HepG2 (cell line): ENCODE measurements around the gene MPST. TPM values are rescaled to one million over a fixed set of nuclear protein-coding genes. Genes with fewer than 3 reads are reported as not detected.

ENCODE experiments used
- ATAC-seq: fragments of 200-7000 bp; cut with Tn5 transposase; 3 replicates; pipeline ENCODE4 v1.9.1; 2020; ENCODE audit warnings: mild to moderate bottlenecking, moderate library complexity
- BruUV-seq: library from RNA; stranded (reverse); fragments of 400-500 nt; replicated peaks from 2 replicates; lab custom pipeline; 2021; lab: Mats Ljungman, UMichigan
- CTCF ChIA-PET: fragments of 300-600 bp; formaldehyde crosslinking; extraction: SDS; loops from one replicate; lab custom pipeline; 2021; ENCODE audit warnings: low total read pairs, inconsistent platforms, low intra/inter-chr PET ratio; lab: Yijun Ruan, JAX
- POLR2A ChIA-PET: fragments of 350-600 bp; sonication (Branson Sonifier 250); formaldehyde crosslinking; loops from one replicate; lab custom pipeline; 2020; ENCODE audit warnings: antibody characterized with exemption, inconsistent platforms; lab: Yijun Ruan, JAX
- DNase-seq: peaks from one replicate; pipeline ENCODE4 v3.0.0-alpha.2; 2015; ENCODE audit warnings: low spot score
- FAIRE-seq: peaks from 3 replicates; lab custom pipeline; 2011; peaks lifted over from hg19 to GRCh38; lab: Jason Lieb, UNC
- H2AFZ ChIP-seq: one replicate; pipeline ENCODE4 v1.6.1; 2011; ENCODE audit warnings: low read length, inconsistent platforms
- H3K27ac ChIP-seq: fragments of 300-600 bp; 3 replicates; pipeline ENCODE4 v1.8.0; 2011; ENCODE audit warnings: mixed run types, mild to moderate bottlenecking, mixed read lengths, low read length, inconsistent platforms; ENCODE audit not compliant: insufficient read depth; ENCODE audit errors: extremely low read length
- H3K27me3 ChIP-seq, 2 experiments: fragments of 200-600 bp in 1 of 2; 2 replicates in 1 of 2; 3 replicates in 1 of 2; pipeline versions ENCODE4 v1.6.0 to v1.8.0; 2011; ENCODE audit warnings: low read length in 2 of 2, mild to moderate bottlenecking in 2 of 2, moderate library complexity in 2 of 2, inconsistent platforms in 1 of 2; ENCODE audit not compliant: insufficient read depth in 2 of 2, control insufficient read depth in 1 of 2
- H3K36me3 ChIP-seq, 2 experiments: fragments of 200-600 bp in 1 of 2; replicated peaks in 1 of 2; 2 replicates in 1 of 2; 3 replicates in 1 of 2; pipeline versions ENCODE4 v1.5.1 to v1.8.0; 2011; ENCODE audit warnings: low read length in 2 of 2, inconsistent platforms in 1 of 2; ENCODE audit not compliant: insufficient read depth in 2 of 2, control insufficient read depth in 1 of 2
- H3K4me1 ChIP-seq: 2 replicates; pipeline ENCODE4 v1.5.1; 2012; ENCODE audit warnings: low read length, inconsistent platforms; ENCODE audit not compliant: insufficient read depth
- H3K4me2 ChIP-seq: 2 replicates; pipeline ENCODE4 v1.6.0; 2011; ENCODE audit warnings: low read depth, low read length, inconsistent platforms
- H3K4me3 ChIP-seq, 3 experiments: fragments of 200-600 bp in 1 of 3; sonication (generic), shearing (Covaris generic) in 1 of 3; replicated peaks in 1 of 3; 2 replicates each; pipeline ENCODE4 v1.5.1; 2011 to 2016; ENCODE audit warnings: low read length in 3 of 3, inconsistent platforms in 2 of 3, low read depth in 2 of 3, mild to moderate bottlenecking in 2 of 3, control low read depth in 1 of 3, mixed read lengths in 1 of 3; ENCODE audit not compliant: insufficient read depth in 1 of 3
- H3K79me2 ChIP-seq: one replicate; pipeline ENCODE4 v1.6.1; 2011; ENCODE audit warnings: low read length, inconsistent platforms; ENCODE audit not compliant: insufficient read depth
- H3K9ac ChIP-seq: 2 replicates; pipeline ENCODE4 v1.6.0; 2011; ENCODE audit warnings: mild to moderate bottlenecking, low read depth, low read length, inconsistent platforms; ENCODE audit not compliant: insufficient read depth
- H3K9me3 ChIP-seq: 2 replicates; pipeline ENCODE4 v1.5.1; 2012; ENCODE audit warnings: mild to moderate bottlenecking, low read length
- H4K20me1 ChIP-seq: 2 replicates; pipeline ENCODE4 v1.6.0; 2011; ENCODE audit warnings: inconsistent platforms, mild to moderate bottlenecking, low read length, moderate library complexity; ENCODE audit not compliant: insufficient read depth
- CAMTA2 ChIP-seq: sonication (generic); formaldehyde crosslinking; IDR thresholded peaks from 2 replicates; pipeline ENCODE4 v1.4.0; 2020; ENCODE audit warnings: mild to moderate bottlenecking, missing genetic modification reagents, borderline replicate concordance
- FOSL2 ChIP-seq: sonication (generic); formaldehyde crosslinking; IDR thresholded peaks from 2 replicates; pipeline ENCODE4 v1.4.0; 2020; ENCODE audit warnings: missing genetic modification reagents
- KMT2A ChIP-seq: sonication (generic); formaldehyde crosslinking; IDR thresholded peaks from 2 replicates; pipeline ENCODE4 v1.4.0; 2020; ENCODE audit warnings: missing genetic modification reagents
- SOX13 ChIP-seq, 3 experiments: fragments of 450-650 bp in 1 of 3; sonication (generic) in 1 of 3; formaldehyde crosslinking in 1 of 3; IDR thresholded peaks in 2 of 3; conservative IDR thresholded peaks in 1 of 3; 2 replicates each; pipeline versions ENCODE4 v1.5.0 to v1.6.1; 2016 to 2020; ENCODE audit warnings: antibody characterized with exemption in 1 of 3, mild to moderate bottlenecking in 1 of 3, missing compliant biosample characterization in 1 of 3, missing genetic modification reagents in 1 of 3, moderate library complexity in 1 of 3
- ZFP36 ChIP-seq: fragments of 150-350 bp; IDR thresholded peaks from 2 replicates; pipeline ENCODE4 v1.6.1; 2018; ENCODE audit warnings: borderline replicate concordance, low read length, low read depth; ENCODE audit not compliant: partially characterized antibody
- ZNF318 ChIP-seq: sonication (generic); formaldehyde crosslinking; IDR thresholded peaks from 2 replicates; pipeline ENCODE4 v1.4.0; 2020; ENCODE audit warnings: mild to moderate bottlenecking, missing genetic modification reagents
- ZNF569 ChIP-seq: sonication (generic); formaldehyde crosslinking; IDR thresholded peaks from 2 replicates; pipeline ENCODE4 v1.5.0; 2020; ENCODE audit warnings: mild to moderate bottlenecking, missing genetic modification reagents, moderate library complexity, borderline replicate concordance
- ZNF772 ChIP-seq: sonication (generic); formaldehyde crosslinking; IDR thresholded peaks from 2 replicates; pipeline ENCODE4 v1.5.0; 2020; ENCODE audit warnings: mild to moderate bottlenecking, missing genetic modification reagents
- ZNF883 ChIP-seq: sonication (generic); formaldehyde crosslinking; IDR thresholded peaks from 2 replicates; pipeline ENCODE4 v1.5.1; 2020; ENCODE audit warnings: mild to moderate bottlenecking, missing genetic modification reagents; ENCODE audit errors: not compliant biosample characterization
- WGBS: methylation state at CpG from one replicate; pipeline ENCODE4 v1.1.6; 2017; ENCODE audit warnings: low lambda C conversion rate; 5-methylcytosine and 5-hydroxymethylcytosine counted together
- in situ Hi-C: cut with HindIII; loops from 2 replicates; pipeline ENCODE4 v1.10.0; 2017; ENCODE audit warnings: low pct_unique_long_range_greater_than_20kb; ENCODE audit not compliant: extremely low pct_ligation_motif_present
- intact Hi-C: fragments of 100-400 bp; cut with micrococcal nuclease; formaldehyde crosslinking; loops from one replicate; pipeline ENCODE4 v1.10.0; 2022; ENCODE audit not compliant: unreplicated experiment
- polyA plus RNA-seq, 8 experiments: library from polyadenylated mRNA; depleted of rRNA in 3 of 8; stranded (reverse) in 7 of 8; unstranded in 1 of 8; fragments of >200 nt; fragmentation: Illumina TruSeq in 4 of 8; extraction: Trizol in 4 of 8; gene quantifications; 2 replicates each; pipeline versions ENCODE4 v1.2.1 to v1.2.3, GENCODE V29; 2011 to 2016; ENCODE audit warnings: low read depth in 4 of 8, missing spikeins in 1 of 8, mixed read lengths in 1 of 8; ENCODE audit not compliant: insufficient read depth in 1 of 8
- total RNA-seq, 5 experiments: library from RNA; depleted of rRNA; stranded (reverse); fragments of >200 nt; fragmentation: Illumina TruSeq; extraction: Trizol; gene quantifications; 2 replicates each; pipeline ENCODE4 v1.2.3, GENCODE V29; 2016; ENCODE audit warnings: low read depth in 1 of 5
- TF ChIP-seq, protein P1 (sequence below): sonication (generic); formaldehyde crosslinking; conservative IDR thresholded peaks from 2 replicates; pipeline ENCODE4 v1.4.0; 2020; ENCODE audit warnings: missing genetic modification reagents
- TF ChIP-seq, protein P2 (sequence below): sonication (generic); formaldehyde crosslinking; IDR thresholded peaks from 2 replicates; pipeline ENCODE4 v1.4.0; 2020; ENCODE audit warnings: mild to moderate bottlenecking, missing genetic modification reagents

MPST gene
- total and polyA plus RNA-seq, 2 of the 13 experiments (the other 11 are each of a cell fraction or from before 2014, with no cell fraction given), result 133 to 141 TPM

DNA sequence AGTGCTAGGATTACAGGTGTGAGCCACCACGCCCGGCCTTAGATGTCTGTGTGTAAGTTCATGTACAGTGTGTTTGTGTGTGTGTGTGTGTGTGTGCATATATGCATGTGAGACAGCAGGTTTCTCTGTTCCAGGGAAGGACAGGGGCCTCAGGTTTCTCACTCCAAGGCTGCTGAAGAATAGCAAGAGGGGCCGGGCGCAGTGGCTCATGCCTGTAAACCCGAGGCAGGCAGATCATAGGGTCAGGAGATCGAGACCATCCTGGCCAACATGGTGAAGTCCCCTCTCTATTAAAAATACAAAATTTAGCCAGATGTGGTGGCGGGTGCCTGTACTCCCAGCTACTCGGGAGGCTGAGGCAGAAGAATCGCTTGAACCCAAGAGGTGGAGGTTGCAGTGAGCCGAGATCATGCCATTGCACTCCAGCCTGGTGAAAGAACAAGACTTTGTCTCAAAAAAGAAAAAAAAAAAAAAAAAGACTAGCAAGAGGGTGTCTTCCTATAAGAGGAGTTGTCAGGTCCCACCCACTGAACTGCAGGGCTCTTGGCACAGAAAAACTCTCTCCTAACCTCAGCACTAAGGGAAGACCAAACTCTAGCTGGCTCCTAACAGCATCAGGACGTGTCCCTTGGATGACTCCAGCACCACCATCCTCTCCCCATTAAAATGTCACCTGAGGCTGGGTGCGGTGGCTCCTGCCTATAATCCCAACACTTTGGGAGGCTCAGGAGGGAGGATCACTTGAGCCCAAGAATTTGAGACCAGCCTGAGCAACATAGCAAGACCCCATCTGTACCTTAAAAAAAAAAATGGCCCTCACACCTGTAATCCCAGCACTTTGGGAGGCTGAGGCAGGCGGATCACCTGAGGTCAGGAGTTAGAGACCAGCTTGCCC is 40.3 kb upstream of the MPST start:
- Histone ChIP-seq H3K4me1 (peaks cover 6% of the 10 kb centered on the region; the same call in 1 of the 2 replicates), H3K4me3 (no peak overlapping the region), H3K27ac (no peak overlapping the region), H4K20me1 (no peaks in the 10 kb centered on the region), H3K36me3 (no peaks in the 10 kb centered on the region), H3K4me2 (no peak overlapping the region), H3K9ac (no peak overlapping the region), H2AFZ (no peak overlapping the region), H3K79me2 (no peaks in the 10 kb centered on the region), H3K27me3 (peaks cover 0 to 8% of the 10 kb centered on the region in 2 experiments; a peak in 1 of 5 replicates), H3K9me3 (no peaks in the 10 kb centered on the region)
- ATAC-seq, result no peak
- POLR2A ChIA-PET, result interaction anchor here (0.8 kb wide), 1 partner anchor 34 kb away, joined by 4 read pairs; no protein-coding TSS in a partner anchor
- in situ Hi-C loops (loop anchor here (10.0 kb wide), 1 partner anchor 124 kb away; no protein-coding TSS in a partner anchor), intact Hi-C loops (loop anchor here (2.0 to 5.0 kb wide), 2 partner anchors 122 to 197 kb away; no protein-coding TSS in a partner anchor)
- DNase-seq, result no peak
- 57% methylated on average over 13 of the region's 13 CpGs for WGBS
- CTCF ChIA-PET, result interaction anchor here (1.6 to 2.2 kb wide), 2 partner anchors 65 to 222 kb away, joined by 5 to 6 read pairs; no protein-coding TSS in a partner anchor
- BruUV-seq, result no TSS peak
- FAIRE-seq, result no peak
- TF ChIP-seq ZNF772 (CRISPR knock-in tag) (no peak), ZNF318 (CRISPR knock-in tag) (no peak), ZNF569 (no peak), ZFP36 (no peak), SOX13 (IDR thresholded peaks at IDR 0.05) (no peak), SOX13 (CRISPR knock-in tag; conservative IDR thresholded peaks at IDR 0.05 in 1 of 2, IDR thresholded peaks at IDR 0.05 in 1 of 2) (no peak), CAMTA2 (CRISPR knock-in tag) (no peak), FOSL2 (CRISPR knock-in tag) (no peak), ZNF883 (CRISPR knock-in tag) (no peak), KMT2A (no peak)
- TF ChIP-seq, protein P1, sequence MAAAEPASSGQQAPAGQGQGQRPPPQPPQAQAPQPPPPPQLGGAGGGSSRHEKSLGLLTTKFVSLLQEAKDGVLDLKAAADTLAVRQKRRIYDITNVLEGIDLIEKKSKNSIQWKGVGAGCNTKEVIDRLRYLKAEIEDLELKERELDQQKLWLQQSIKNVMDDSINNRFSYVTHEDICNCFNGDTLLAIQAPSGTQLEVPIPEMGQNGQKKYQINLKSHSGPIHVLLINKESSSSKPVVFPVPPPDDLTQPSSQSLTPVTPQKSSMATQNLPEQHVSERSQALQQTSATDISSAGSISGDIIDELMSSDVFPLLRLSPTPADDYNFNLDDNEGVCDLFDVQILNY (CRISPR knock-in tag), result no peak
- TF ChIP-seq, protein P2, sequence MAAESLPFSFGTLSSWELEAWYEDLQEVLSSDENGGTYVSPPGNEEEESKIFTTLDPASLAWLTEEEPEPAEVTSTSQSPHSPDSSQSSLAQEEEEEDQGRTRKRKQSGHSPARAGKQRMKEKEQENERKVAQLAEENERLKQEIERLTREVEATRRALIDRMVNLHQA (CRISPR knock-in tag), result no peak
